LNCAP (cell line): ENCODE data around the gene GNAT2.

ENCODE experiments used
- TF ChIP-seq, protein P1 (sequence below): fragments of 450-650 bp; IDR thresholded peaks from 2 replicates; pipeline ENCODE4 v1.5.1; 2017; ENCODE audit warnings: mild to moderate bottlenecking

The GNAT2 gene

GRCh38 chr1:109586055-109586454 lies 33.4 kb downstream of the GNAT2 start:
- TF ChIP-seq, protein P1, sequence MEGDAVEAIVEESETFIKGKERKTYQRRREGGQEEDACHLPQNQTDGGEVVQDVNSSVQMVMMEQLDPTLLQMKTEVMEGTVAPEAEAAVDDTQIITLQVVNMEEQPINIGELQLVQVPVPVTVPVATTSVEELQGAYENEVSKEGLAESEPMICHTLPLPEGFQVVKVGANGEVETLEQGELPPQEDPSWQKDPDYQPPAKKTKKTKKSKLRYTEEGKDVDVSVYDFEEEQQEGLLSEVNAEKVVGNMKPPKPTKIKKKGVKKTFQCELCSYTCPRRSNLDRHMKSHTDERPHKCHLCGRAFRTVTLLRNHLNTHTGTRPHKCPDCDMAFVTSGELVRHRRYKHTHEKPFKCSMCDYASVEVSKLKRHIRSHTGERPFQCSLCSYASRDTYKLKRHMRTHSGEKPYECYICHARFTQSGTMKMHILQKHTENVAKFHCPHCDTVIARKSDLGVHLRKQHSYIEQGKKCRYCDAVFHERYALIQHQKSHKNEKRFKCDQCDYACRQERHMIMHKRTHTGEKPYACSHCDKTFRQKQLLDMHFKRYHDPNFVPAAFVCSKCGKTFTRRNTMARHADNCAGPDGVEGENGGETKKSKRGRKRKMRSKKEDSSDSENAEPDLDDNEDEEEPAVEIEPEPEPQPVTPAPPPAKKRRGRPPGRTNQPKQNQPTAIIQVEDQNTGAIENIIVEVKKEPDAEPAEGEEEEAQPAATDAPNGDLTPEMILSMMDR = no peak

GRCh38 chr1:109584766-109585165 lies 34.6 kb downstream of the GNAT2 start:
- TF ChIP-seq, protein P1 = no peak

GRCh38 chr1:109582021-109582420 lies 37.4 kb downstream of the GNAT2 start:
- TF ChIP-seq, protein P1 = no peak

- TF ChIP-seq, protein P1 = no peak
Observed at GRCh38 chr1:109579491-109579890, 39.9 kb downstream of the GNAT2 start.

- TF ChIP-seq, protein P1 = no peak
Observed at GRCh38 chr1:109578947-109579443, 40.4 kb downstream of the GNAT2 start.

- TF ChIP-seq, protein P1 = no peak
Observed at GRCh38 chr1:109573785-109574184, 45.6 kb downstream of the GNAT2 start.

- TF ChIP-seq, protein P1 = no peak
Observed at GRCh38 chr1:109570414-109570813, 49.0 kb downstream of the GNAT2 start.

DNA sequence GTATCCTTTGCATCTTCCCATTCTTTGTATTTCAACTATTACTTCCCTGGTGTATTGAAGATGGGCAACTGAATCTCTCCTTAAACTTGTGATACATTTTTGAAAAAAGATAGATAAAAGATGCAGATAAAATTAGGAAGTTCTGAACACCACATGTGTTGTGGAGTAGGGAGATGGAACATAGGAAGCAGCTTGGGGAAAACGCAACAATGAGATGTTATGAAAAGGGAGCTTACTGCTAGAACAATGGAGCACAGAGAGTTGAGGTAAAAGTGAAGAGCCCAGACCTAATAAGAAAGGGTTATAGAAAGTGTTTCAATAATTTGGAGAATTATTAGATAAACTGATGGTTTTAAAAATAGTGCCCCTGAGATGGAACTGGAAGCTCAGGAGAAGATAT lies 50.1 kb downstream of the GNAT2 start:
- TF ChIP-seq, protein P1 = no peak
